Smooth muscle cell (in vitro differentiated cells): Measurements from ENCODE around the gene NAPEPLD. TPM values are rescaled to one million over a fixed set of nuclear protein-coding genes. Genes with fewer than 3 reads are reported as not detected.

Source experiments
- DNase-seq: peaks from one replicate; lab custom pipeline; 2025; ENCODE audit not compliant: unreplicated experiment; lab: John Stamatoyannopoulos, UW
- H2AFZ ChIP-seq: fragments of 200-600 bp; sonication (generic); 2 replicates; pipeline ENCODE4 v1.6.0; 2016; ENCODE audit warnings: antibody characterized with exemption, low read depth, mild to moderate bottlenecking
- H3F3A ChIP-seq: fragments of 200-600 bp; sonication (generic); 2 replicates; pipeline ENCODE4 v1.6.0; 2017; ENCODE audit warnings: antibody characterized with exemption, low read depth
- H3K27ac ChIP-seq: fragments of 200-600 bp; sonication (generic); 2 replicates; pipeline ENCODE4 v1.5.1; 2016; ENCODE audit warnings: low read depth, mild to moderate bottlenecking
- H3K27me3 ChIP-seq: fragments of 200-600 bp; sonication (generic); 2 replicates; pipeline ENCODE4 v1.6.1; 2016; ENCODE audit warnings: low read depth, mild to moderate bottlenecking
- H3K36me3 ChIP-seq: fragments of 200-600 bp; sonication (generic); 2 replicates; pipeline ENCODE4 v1.5.1; 2016; ENCODE audit warnings: low read depth
- H3K4me1 ChIP-seq: fragments of 200-600 bp; sonication (generic); 2 replicates; pipeline ENCODE4 v1.5.1; 2016; ENCODE audit warnings: low read depth
- H3K4me2 ChIP-seq: fragments of 200-600 bp; sonication (generic); 2 replicates; pipeline ENCODE4 v1.6.0; 2016; ENCODE audit warnings: mild to moderate bottlenecking
- H3K4me3 ChIP-seq: fragments of 200-600 bp; sonication (generic); 2 replicates; pipeline ENCODE4 v1.5.1; 2016; ENCODE audit warnings: mild to moderate bottlenecking
- H3K79me2 ChIP-seq: fragments of 200-600 bp; sonication (generic); 2 replicates; pipeline ENCODE4 v1.6.0; 2016; ENCODE audit warnings: low read depth, mild to moderate bottlenecking
- H3K9ac ChIP-seq: fragments of 200-600 bp; sonication (generic); 2 replicates; pipeline ENCODE4 v1.6.0; 2016; ENCODE audit warnings: low read depth
- H3K9me3 ChIP-seq: fragments of 200-600 bp; sonication (generic); replicated peaks from 2 replicates; pipeline ENCODE4 v1.5.1; 2016; ENCODE audit warnings: low read depth
- H4K20me1 ChIP-seq: fragments of 200-600 bp; sonication (generic); 2 replicates; pipeline ENCODE4 v1.6.0; 2016; ENCODE audit warnings: low read depth
- WGBS: methylation state at CpG from one replicate; pipeline ENCODE4 v1.1.7; 2016; ENCODE audit warnings: low lambda C conversion rate; 5-methylcytosine and 5-hydroxymethylcytosine counted together
- polyA plus RNA-seq: library from polyadenylated mRNA; unstranded; fragments of >200 nt; fragmentation: Nextera tagmentation; extraction: Ambion mirVana; gene quantifications from 2 replicates; pipeline ENCODE4 v1.2.1, GENCODE V29; 2016
- total RNA-seq: library from RNA; depleted of rRNA; stranded (reverse); fragments of >200 nt; gene quantifications from 2 replicates; pipeline ENCODE4 v1.2.3, GENCODE V29; 2014
- TF ChIP-seq, protein P1 (sequence below): fragments of 200-600 bp; sonication (generic); IDR thresholded peaks from 2 replicates; pipeline ENCODE4 v1.5.1; 2017; ENCODE audit warnings: borderline replicate concordance, mild to moderate bottlenecking, antibody characterized with exemption; ENCODE audit not compliant: insufficient read depth, poor library complexity, severe bottlenecking

NAPEPLD gene
- total and polyA plus RNA-seq, 2 experiments from 2014 or later, result 4.1 to 6.2 TPM

DNA sequence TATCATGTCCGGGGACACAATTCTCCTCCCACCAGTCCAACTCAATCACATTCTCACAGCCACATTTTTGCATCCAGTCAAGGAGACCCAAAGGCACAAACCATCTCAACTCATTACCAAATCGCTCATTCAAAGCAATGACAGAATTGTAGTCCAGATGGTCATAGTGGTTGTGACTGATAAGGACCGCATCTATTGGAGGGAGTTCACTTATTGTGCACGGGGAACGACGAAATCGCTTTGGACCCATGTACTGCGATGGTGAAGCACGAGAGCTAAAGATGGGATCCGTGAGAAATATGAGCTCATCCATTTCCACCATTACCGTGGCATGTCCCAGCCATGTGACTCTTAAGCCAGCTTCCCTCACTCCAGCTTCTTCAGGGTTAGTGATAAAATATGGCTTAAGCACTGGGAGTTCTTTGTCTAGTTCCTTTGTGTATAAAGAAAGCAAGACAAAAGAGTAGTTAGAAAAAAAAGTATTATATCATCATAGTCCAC, 29.1 kb downstream of the NAPEPLD start:
- Histone ChIP-seq H3K4me2 (no peak overlapping the region), H3K36me3 (no peaks in the 10 kb centered on the region), H3K79me2 (no peaks in the 10 kb centered on the region), H3K4me3 (no peak overlapping the region), H3K4me1 (peaks cover 4% of the 10 kb centered on the region), H3K9ac (no peak overlapping the region), H2AFZ (no peak overlapping the region), H3K27me3 (no peaks in the 10 kb centered on the region), H3K27ac (no peak overlapping the region), H3K9me3 (no peaks in the 10 kb centered on the region), H4K20me1 (no peaks in the 10 kb centered on the region), H3F3A (no peaks in the 10 kb centered on the region)
- TF ChIP-seq, protein P1, sequence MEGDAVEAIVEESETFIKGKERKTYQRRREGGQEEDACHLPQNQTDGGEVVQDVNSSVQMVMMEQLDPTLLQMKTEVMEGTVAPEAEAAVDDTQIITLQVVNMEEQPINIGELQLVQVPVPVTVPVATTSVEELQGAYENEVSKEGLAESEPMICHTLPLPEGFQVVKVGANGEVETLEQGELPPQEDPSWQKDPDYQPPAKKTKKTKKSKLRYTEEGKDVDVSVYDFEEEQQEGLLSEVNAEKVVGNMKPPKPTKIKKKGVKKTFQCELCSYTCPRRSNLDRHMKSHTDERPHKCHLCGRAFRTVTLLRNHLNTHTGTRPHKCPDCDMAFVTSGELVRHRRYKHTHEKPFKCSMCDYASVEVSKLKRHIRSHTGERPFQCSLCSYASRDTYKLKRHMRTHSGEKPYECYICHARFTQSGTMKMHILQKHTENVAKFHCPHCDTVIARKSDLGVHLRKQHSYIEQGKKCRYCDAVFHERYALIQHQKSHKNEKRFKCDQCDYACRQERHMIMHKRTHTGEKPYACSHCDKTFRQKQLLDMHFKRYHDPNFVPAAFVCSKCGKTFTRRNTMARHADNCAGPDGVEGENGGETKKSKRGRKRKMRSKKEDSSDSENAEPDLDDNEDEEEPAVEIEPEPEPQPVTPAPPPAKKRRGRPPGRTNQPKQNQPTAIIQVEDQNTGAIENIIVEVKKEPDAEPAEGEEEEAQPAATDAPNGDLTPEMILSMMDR, result no peak
- no peak for DNase-seq
- 93% methylated on average over 11 of the region's 11 CpGs for WGBS

DNA sequence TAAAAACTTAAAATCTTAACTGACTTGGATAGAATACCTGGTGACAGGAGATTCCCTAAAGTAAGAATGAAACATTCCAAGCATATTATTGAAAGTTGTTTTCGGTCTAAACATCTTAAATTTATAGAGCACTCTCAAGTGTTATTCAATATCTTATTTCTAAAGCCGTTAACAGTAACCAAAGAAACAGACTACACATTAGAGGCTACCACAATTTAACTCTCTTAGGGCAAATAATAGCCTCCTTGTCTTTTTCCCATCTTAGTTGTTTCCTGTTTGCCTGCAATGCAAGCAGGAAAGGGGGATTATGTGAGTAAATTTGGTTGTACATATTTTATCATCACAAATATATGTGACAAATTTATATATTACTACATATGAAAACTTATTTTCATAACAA, 31.4 kb downstream of the NAPEPLD start:
- H3K27me3 ChIP-seq, result no peaks in the 10 kb centered on the region
- no peaks in the 10 kb centered on the region for H3K79me2 ChIP-seq
- DNase-seq, result no peak
- no peaks in the 10 kb centered on the region for H3F3A ChIP-seq
- no peak overlapping the region for H3K4me2 ChIP-seq
- H3K4me1 ChIP-seq, result peaks cover 4% of the 10 kb centered on the region
- no peaks in the 10 kb centered on the region for H4K20me1 ChIP-seq
- no peak overlapping the region for H3K4me3 ChIP-seq
- no peak overlapping the region for H3K9ac ChIP-seq
- TF ChIP-seq, protein P1, result no peak
- H3K27ac ChIP-seq, result no peak overlapping the region
- no peaks in the 10 kb centered on the region for H3K9me3 ChIP-seq
- H3K36me3 ChIP-seq, result no peaks in the 10 kb centered on the region
- no peak overlapping the region for H2AFZ ChIP-seq
- 95% methylated on average over 2 of the region's 2 CpGs for WGBS

DNA sequence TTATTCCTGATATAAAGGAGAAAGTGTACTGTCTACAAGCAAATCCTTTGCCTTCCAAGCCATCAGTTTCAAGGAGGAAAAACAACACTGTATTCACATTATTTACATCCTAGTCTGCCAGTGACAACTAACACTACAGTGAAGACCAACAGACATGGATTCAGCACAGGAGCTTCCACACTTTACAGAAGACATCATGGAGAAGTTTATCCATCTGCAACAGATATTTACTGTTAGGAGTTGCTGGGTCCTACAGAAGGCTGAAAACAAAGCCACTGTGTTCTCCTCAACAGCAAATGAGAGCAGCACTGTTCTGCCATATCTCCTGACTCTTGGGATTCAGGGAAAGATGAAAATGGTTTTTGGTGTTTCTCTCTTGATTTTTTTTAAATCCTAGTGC, 31.9 kb downstream of the NAPEPLD start:
- DNase-seq, result no peak
- H3K4me1 ChIP-seq, result peaks cover 4% of the 10 kb centered on the region
- no peaks in the 10 kb centered on the region for H4K20me1 ChIP-seq

DNA sequence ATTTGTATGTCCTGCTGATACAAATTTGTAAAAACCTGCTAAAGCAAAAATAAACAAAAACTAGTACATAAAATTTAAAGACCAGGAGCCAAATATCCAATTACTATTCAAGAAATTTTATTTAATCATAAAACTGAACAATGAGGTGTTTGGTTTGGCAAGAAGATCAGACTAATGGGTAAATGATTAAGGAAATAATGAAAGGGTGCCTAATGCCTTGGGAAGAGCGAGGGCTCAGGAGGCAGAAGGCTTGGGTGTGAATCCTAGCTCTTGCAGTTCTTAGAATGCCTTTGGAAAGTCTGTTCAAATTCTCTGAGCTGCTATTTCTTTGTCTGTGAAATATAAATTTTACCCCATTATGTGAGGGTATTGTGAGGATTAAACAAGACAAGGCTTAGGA, 32.4 kb downstream of the NAPEPLD start:
- Histone ChIP-seq H3F3A (no peaks in the 10 kb centered on the region), H3K36me3 (no peaks in the 10 kb centered on the region), H3K4me1 (peaks cover 4% of the 10 kb centered on the region), H3K27ac (no peak overlapping the region), H3K4me3 (no peak overlapping the region), H3K9ac (no peak overlapping the region), H3K27me3 (no peaks in the 10 kb centered on the region), H2AFZ (no peak overlapping the region), H3K4me2 (no peak overlapping the region), H3K9me3 (no peaks in the 10 kb centered on the region), H4K20me1 (no peaks in the 10 kb centered on the region), H3K79me2 (no peaks in the 10 kb centered on the region)
- DNase-seq, result no peak
- TF ChIP-seq, protein P1, result no peak
- 96% methylated on average over 1 of the region's 1 CpG for WGBS

More for the DNA sequence above, 31.9 kb downstream of the NAPEPLD start:
- Histone ChIP-seq H3K9me3 (no peaks in the 10 kb centered on the region), H3K9ac (no peak overlapping the region), H2AFZ (no peak overlapping the region), H3K36me3 (no peaks in the 10 kb centered on the region), H3K4me3 (no peak overlapping the region), H3K79me2 (no peaks in the 10 kb centered on the region), H3K27ac (no peak overlapping the region), H3F3A (no peaks in the 10 kb centered on the region), H3K4me2 (no peak overlapping the region), H3K27me3 (no peaks in the 10 kb centered on the region)
- TF ChIP-seq, protein P1, result no peak
